Parathyroid adenoma (tissue), 2 donors: ENCODE measurements around the gene GPS1.

ENCODE experiments used
- H2AFZ ChIP-seq: fragments of 300-600 bp; sonication (generic); one replicate; pipeline ENCODE4 v1.7.0; 2017; ENCODE audit warnings: antibody characterized with exemption, mild to moderate bottlenecking
- H3K27ac ChIP-seq: fragments of 300-600 bp; sonication (generic); one replicate; pipeline ENCODE4 v1.7.0; 2017
- H3K27me3 ChIP-seq: fragments of 300-600 bp; sonication (generic); one replicate; pipeline ENCODE4 v1.7.0; 2017; ENCODE audit warnings: low read length; ENCODE audit not compliant: control insufficient read depth, insufficient read depth
- H3K36me3 ChIP-seq: fragments of 300-600 bp; sonication (generic); one replicate; pipeline ENCODE4 v1.7.0; 2017; ENCODE audit warnings: low read length; ENCODE audit not compliant: control insufficient read depth, insufficient read depth
- H3K4me1 ChIP-seq: fragments of 300-600 bp; sonication (generic); one replicate; pipeline ENCODE4 v1.7.0; 2017; ENCODE audit warnings: control low read depth
- H3K4me2 ChIP-seq: fragments of 300-600 bp; sonication (generic); one replicate; pipeline ENCODE4 v1.7.0; 2017; ENCODE audit warnings: low read length
- H3K4me3 ChIP-seq: fragments of 300-600 bp; sonication (generic); one replicate; pipeline ENCODE4 v1.7.0; 2017; ENCODE audit warnings: low read depth, low read length
- H3K79me2 ChIP-seq: fragments of 300-600 bp; sonication (generic); one replicate; pipeline ENCODE4 v1.7.0; 2017; ENCODE audit warnings: control low read depth
- H3K9ac ChIP-seq: fragments of 300-600 bp; sonication (generic); one replicate; pipeline ENCODE4 v1.7.0; 2017; ENCODE audit warnings: mild to moderate bottlenecking
- H3K9me3 ChIP-seq: fragments of 300-600 bp; sonication (generic); one replicate; pipeline ENCODE4 v1.7.0; 2017; ENCODE audit warnings: low read length; ENCODE audit not compliant: control insufficient read depth
- CTCF ChIP-seq: fragments of 300-600 bp; sonication (generic); IDR thresholded peaks from one replicate; pipeline ENCODE4 v1.7.0; 2017; ENCODE audit warnings: antibody characterized with exemption, mild to moderate bottlenecking
- donor health status: primary hyperparathyroidism.

GPS1 gene

GRCh38 chr17:82090549-82091263 is 39.0 kb downstream of the GPS1 start:
- no peak overlapping the region for H3K4me3 ChIP-seq
- no peak overlapping the region for H3K9ac ChIP-seq
- H3K79me2 ChIP-seq = peaks cover 2% of the 10 kb centered on the region
- H3K9me3 ChIP-seq = no peaks in the 10 kb centered on the region
- H3K4me1 ChIP-seq = no peaks in the 10 kb centered on the region
- TF ChIP-seq CTCF = no peak
- no peaks in the 10 kb centered on the region for H3K27me3 ChIP-seq
- no peaks in the 10 kb centered on the region for H3K36me3 ChIP-seq
- H3K4me2 ChIP-seq = no peak overlapping the region
- no peak overlapping the region for H3K27ac ChIP-seq
- H2AFZ ChIP-seq = no peak overlapping the region

GRCh38 chr17:82091264-82092066 is 39.8 kb downstream of the GPS1 start:
- no peak for TF ChIP-seq CTCF
- Histone ChIP-seq H3K36me3 (no peaks in the 10 kb centered on the region), H3K4me2 (no peak overlapping the region), H3K27ac (no peak overlapping the region), H2AFZ (no peak overlapping the region), H3K9me3 (no peaks in the 10 kb centered on the region), H3K9ac (no peak overlapping the region), H3K4me1 (peaks cover under 1% of the 10 kb centered on the region), H3K4me3 (no peak overlapping the region), H3K27me3 (no peaks in the 10 kb centered on the region), H3K79me2 (peaks cover 9% of the 10 kb centered on the region)

GRCh38 chr17:82092094-82092586 is 40.4 kb downstream of the GPS1 start:
- Histone ChIP-seq H3K9me3 (no peaks in the 10 kb centered on the region), H3K27me3 (no peaks in the 10 kb centered on the region), H3K9ac (no peak overlapping the region), H3K27ac (no peak overlapping the region), H3K36me3 (no peaks in the 10 kb centered on the region), H3K79me2 (peaks cover 13% of the 10 kb centered on the region), H3K4me3 (no peak overlapping the region), H3K4me2 (no peak overlapping the region), H3K4me1 (peaks cover 7% of the 10 kb centered on the region), H2AFZ (no peak overlapping the region)
- TF ChIP-seq CTCF = no peak

- Histone ChIP-seq H3K9me3 (no peaks in the 10 kb centered on the region), H3K4me2 (no peak overlapping the region), H3K4me3 (no peak overlapping the region), H3K9ac (no peak overlapping the region), H3K27me3 (no peaks in the 10 kb centered on the region), H3K79me2 (peaks cover 13% of the 10 kb centered on the region), H3K4me1 (peaks cover 9% of the 10 kb centered on the region), H3K36me3 (no peaks in the 10 kb centered on the region), H3K27ac (no peak overlapping the region), H2AFZ (no peak overlapping the region)
- TF ChIP-seq CTCF = no peak
Measured at GRCh38 chr17:82092628-82092994, 40.9 kb downstream of the GPS1 start.
